CD4-positive, alpha-beta memory T cell (primary cell): ENCODE measurements around the gene ORAI1. TPM values are rescaled to one million over a fixed set of nuclear protein-coding genes. Genes with fewer than 3 reads are reported as not detected.
"Not testable (repeated sequence)": the region's sequence is repeated elsewhere in the genome, so short reads cannot be mapped to it uniquely, and the experiment has no call there.

Experiments
- CTCF ChIA-PET: fragments of 350-600 bp; sonication (Branson Sonifier 250); formaldehyde crosslinking; loops from one replicate; lab custom pipeline; 2021; ENCODE audit warnings: inconsistent platforms; ENCODE audit not compliant: partially characterized antibody; lab: Charles Lee
- POLR2A ChIA-PET: fragments of 350-600 bp; sonication (Branson Sonifier 250); formaldehyde crosslinking; loops from one replicate; lab custom pipeline; 2021; ENCODE audit not compliant: partially characterized antibody; lab: Charles Lee
- DNase-seq, 5 donors: peaks; one replicate each; pipeline versions ENCODE4 v3.0.0 to v3.0.0-alpha.2; 2020 to 2022; ENCODE audit warnings: mixed read lengths in 1 of 5
- H3K27ac ChIP-seq: one replicate; pipeline ENCODE4 v1.7.0; 2013; ENCODE audit warnings: low read depth, low read length
- H3K27me3 ChIP-seq: 2 replicates; pipeline ENCODE4 v1.7.0; 2013; ENCODE audit warnings: mild to moderate bottlenecking, low read length, moderate library complexity; ENCODE audit not compliant: insufficient read depth
- H3K36me3 ChIP-seq: 2 replicates; pipeline ENCODE4 v1.7.0; 2013; ENCODE audit warnings: mild to moderate bottlenecking, low read length, moderate library complexity; ENCODE audit not compliant: insufficient read depth
- H3K4me1 ChIP-seq: 2 replicates; pipeline ENCODE4 v1.7.0; 2013; ENCODE audit warnings: mild to moderate bottlenecking, low read length, moderate library complexity; ENCODE audit not compliant: insufficient read depth
- H3K4me3 ChIP-seq, 2 donors: one replicate each; pipeline ENCODE4 v1.7.0; 2013; ENCODE audit warnings: low read length in 2 of 2, mild to moderate bottlenecking in 1 of 2
- H3K9me3 ChIP-seq, 2 donors: one replicate each; pipeline ENCODE4 v1.7.0; 2013; ENCODE audit warnings: low read length in 2 of 2, control low read depth in 1 of 2; ENCODE audit not compliant: control insufficient read depth in 1 of 2
- H3K27ac Mint-ChIP-seq, 7 donors: one replicate each; pipeline ENCODE4 v1.8.0; 2020 to 2021; ENCODE audit warnings: mixed read lengths in 7 of 7, mild to moderate bottlenecking in 6 of 7, inconsistent platforms in 3 of 7, moderate library complexity in 3 of 7
- H3K27me3 Mint-ChIP-seq, 2 donors: one replicate each; pipeline ENCODE4 v1.8.0; 2020 to 2021; ENCODE audit warnings: mixed read lengths in 2 of 2
- H3K36me3 Mint-ChIP-seq, 2 donors: one replicate each; pipeline ENCODE4 v1.8.0; 2020 to 2021; ENCODE audit warnings: mixed read lengths in 2 of 2, inconsistent platforms in 1 of 2, mild to moderate bottlenecking in 1 of 2
- H3K4me1 Mint-ChIP-seq, 4 donors: one replicate each; pipeline ENCODE4 v1.8.0; 2020 to 2021; ENCODE audit warnings: mixed read lengths in 4 of 4, mild to moderate bottlenecking in 1 of 4
- H3K4me3 Mint-ChIP-seq, 8 donors: one replicate each; pipeline ENCODE4 v1.8.0; 2020 to 2021; ENCODE audit warnings: mixed read lengths in 8 of 8, mild to moderate bottlenecking in 7 of 8, moderate library complexity in 6 of 8, inconsistent platforms in 3 of 8
- H3K9me3 Mint-ChIP-seq, 8 donors: one replicate each; pipeline ENCODE4 v1.8.0; 2020 to 2021; ENCODE audit warnings: mixed read lengths in 8 of 8, mild to moderate bottlenecking in 5 of 8, inconsistent platforms in 3 of 8, moderate library complexity in 1 of 8
- intact Hi-C: fragments of 100-400 bp; cut with micrococcal nuclease; formaldehyde crosslinking; loops from one replicate; pipeline ENCODE4 v1.15.1; 2023
- polyA plus RNA-seq, 2 donors: library from polyadenylated mRNA; unstranded; fragments of 300-500 nt; fragmentation: Illumina TruSeq; gene quantifications; one replicate each; pipeline ENCODE4 v1.2.3, GENCODE V29; 2021
- total RNA-seq, 2 experiments: library from RNA; stranded (reverse); gene quantifications; one replicate each; pipeline ENCODE4 v1.2.3, GENCODE V29; 2021

The ORAI1 gene
- total and polyA plus RNA-seq, 4 experiments from 2014 or later, result 48.8 to 235 (median 119) TPM

DNA sequence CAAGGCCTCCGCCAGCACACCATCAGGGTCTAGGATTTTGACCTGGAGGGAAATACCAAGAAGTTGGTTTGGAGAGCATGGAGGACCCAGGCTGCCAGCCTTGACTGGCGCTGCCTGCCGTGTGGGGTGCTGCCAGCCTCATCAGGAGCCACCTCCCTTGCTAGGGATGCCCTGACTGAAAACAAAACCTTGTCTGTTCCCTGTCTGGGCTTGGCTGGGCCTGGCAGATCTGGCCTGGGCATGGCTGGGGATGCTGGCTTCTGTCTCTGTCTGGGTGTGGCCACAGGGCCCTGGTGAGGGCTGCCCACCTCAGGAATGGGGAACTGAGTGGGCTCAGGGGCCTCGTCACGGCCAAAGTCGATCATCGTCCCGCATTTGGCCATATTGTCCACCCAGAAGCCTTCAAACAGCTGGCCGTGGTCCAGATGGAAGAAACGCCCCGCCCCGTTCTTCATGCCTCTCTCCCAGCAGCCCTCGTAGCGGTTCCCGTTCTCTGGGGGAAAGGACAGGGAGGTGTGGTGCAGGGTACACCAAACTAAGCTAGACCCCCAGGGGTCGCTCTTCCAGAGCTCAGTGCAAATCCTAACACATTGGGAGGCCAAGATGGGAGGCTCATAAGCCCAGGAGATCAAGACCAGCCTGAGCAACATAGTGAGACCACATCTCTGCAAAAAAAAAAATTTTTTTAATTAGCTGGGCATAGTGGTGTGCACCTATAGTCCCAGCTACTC is 26.6 kb downstream of the ORAI1 start:
- H3K27me3 Mint-ChIP-seq, result no peaks in the 10 kb centered on the region
- H3K4me3 Mint-ChIP-seq, result no peak overlapping the region
- DNase-seq, result no peak
- no peak overlapping the region for H3K4me3 ChIP-seq
- no peaks in the 10 kb centered on the region for H3K9me3 ChIP-seq
- H3K36me3 Mint-ChIP-seq, result peaks cover 9 to 25% of the 10 kb centered on the region in 2 donors
- no peaks in the 10 kb centered on the region for H3K27me3 ChIP-seq
- peaks cover 0 to 2% (median 0%) of the 10 kb centered on the region in 8 donors for H3K9me3 Mint-ChIP-seq
- peaks cover 32% of the 10 kb centered on the region for H3K4me1 ChIP-seq
- no peak overlapping the region for H3K27ac ChIP-seq
- intact Hi-C loops, result no loop called here
- H3K4me1 Mint-ChIP-seq, result peaks cover 32 to 58% (median 36%) of the 10 kb centered on the region in 4 donors
- ChIA-PET CTCF (interaction anchor here (0.6 to 2.1 kb wide), 4 partner anchors 16 to 818 kb away, joined by 3 to 7 read pairs (median 4); partner anchors contain the start of gene MORN3), POLR2A (interaction anchor here (0.6 to 2.3 kb wide), 8 partner anchors 9 to 150 kb away, joined by 3 to 8 read pairs (median 4); no protein-coding TSS in a partner anchor)
- peak overlapping the region in 4 of 7 donors; percentile 19 to 63 (median 28) for H3K27ac Mint-ChIP-seq
- no peaks in the 10 kb centered on the region for H3K36me3 ChIP-seq

DNA sequence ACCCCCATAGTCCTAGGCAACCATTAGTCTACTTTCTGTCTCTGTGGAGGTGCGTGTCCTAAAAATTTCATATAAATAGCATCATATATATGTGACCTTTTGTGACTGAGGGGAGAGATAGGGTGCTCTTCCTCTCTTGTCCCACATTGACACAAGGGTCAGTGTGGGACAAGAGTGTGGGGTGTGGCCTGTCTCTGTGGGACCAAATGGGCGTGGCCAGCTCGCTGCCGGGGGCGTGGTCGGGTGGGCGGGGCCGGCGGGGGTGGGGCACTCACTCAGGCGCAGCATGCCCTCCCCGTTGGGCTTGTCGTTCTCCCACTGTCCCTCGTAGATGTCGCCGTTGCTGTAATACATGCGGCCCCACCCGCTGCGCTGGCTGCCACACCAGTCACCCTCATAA is 27.7 kb downstream of the ORAI1 start:
- ChIA-PET POLR2A (interaction anchor here (0.7 to 2.3 kb wide), 5 partner anchors 10 to 27 kb away, joined by 3 to 5 read pairs (median 4); partner anchors contain the start of gene ORAI1), CTCF (interaction anchor here (1.1 to 2.1 kb wide), 2 partner anchors 15 to 18 kb away, joined by 5 to 7 read pairs; partner anchors contain the start of gene MORN3)
- H3K27ac ChIP-seq, result no peak overlapping the region
- no peaks in the 10 kb centered on the region for H3K27me3 ChIP-seq
- Mint-ChIP-seq H3K27ac (peak overlapping the region; percentile 59 to 89 (median 76)), H3K27me3 (no peaks in the 10 kb centered on the region), H3K4me3 (peak overlapping the region in 2 of 8 donors; percentile 20 to 26), H3K9me3 (peaks cover 0 to 3% (median 0%) of the 10 kb centered on the region in 8 donors), H3K36me3 (peaks cover 9 to 27% of the 10 kb centered on the region in 2 donors), H3K4me1 (peaks cover 37 to 61% (median 41%) of the 10 kb centered on the region in 4 donors)
- DNase-seq, result no peak
- intact Hi-C loops, result no loop called here
- H3K4me1 ChIP-seq, result peaks cover 34% of the 10 kb centered on the region
- no peaks in the 10 kb centered on the region for H3K9me3 ChIP-seq
- no peak overlapping the region for H3K4me3 ChIP-seq
- H3K36me3 ChIP-seq, result no peaks in the 10 kb centered on the region

- Mint-ChIP-seq H3K4me1 (peaks cover 32 to 64% (median 44%) of the 10 kb centered on the region in 4 donors), H3K36me3 (peaks cover 4 to 18% of the 10 kb centered on the region in 2 donors)
- intact Hi-C loops, result no loop called here
These were observed 29.8 kb downstream of the ORAI1 start for GRCh38 chr12:121656122-121656521.

GRCh38 chr12:121657305-121658008 is 31.1 kb downstream of the ORAI1 start:
- Mint-ChIP-seq H3K9me3 (peaks cover 0 to 5% (median 0%) of the 10 kb centered on the region in 8 donors), H3K4me3 (peak overlapping the region; percentile 8 to 94 (median 62)), H3K27ac (peak overlapping the region; percentile 78 to 100 (median 99)), H3K4me1 (peaks cover 41 to 77% (median 55%) of the 10 kb centered on the region in 4 donors), H3K27me3 (no peaks in the 10 kb centered on the region), H3K36me3 (peaks cover 4 to 13% of the 10 kb centered on the region in 2 donors)
- intact Hi-C loops, result loop anchor here (2.0 kb wide), 1 partner anchor 19 kb away; no protein-coding TSS in a partner anchor
- no peaks in the 10 kb centered on the region for H3K9me3 ChIP-seq
- no peak overlapping the region for H3K27ac ChIP-seq
- H3K4me3 ChIP-seq, result no peak overlapping the region
- no peaks in the 10 kb centered on the region for H3K36me3 ChIP-seq
- POLR2A ChIA-PET, result interaction anchor here (1.0 to 7.7 kb wide), 9 partner anchors 9 to 147 kb away, joined by 3 to 122 read pairs (median 7); partner anchors contain the start of genes MORN3 and ORAI1
- peaks cover 56% of the 10 kb centered on the region for H3K4me1 ChIP-seq
- DNase-seq, result no peak
- CTCF ChIA-PET, result interaction anchor here (0.7 to 7.3 kb wide), 6 partner anchors 10 to 155 kb away, joined by 3 to 74 read pairs (median 6); partner anchors contain the start of genes MORN3 and ORAI1
- H3K27me3 ChIP-seq, result no peaks in the 10 kb centered on the region

More at GRCh38 chr12:121656122-121656521, 29.8 kb downstream of the ORAI1 start:
- Mint-ChIP-seq H3K4me3 (no peak overlapping the region), H3K27me3 (no peaks in the 10 kb centered on the region), H3K9me3 (peaks cover 0 to 5% (median 0%) of the 10 kb centered on the region in 8 donors), H3K27ac (peak overlapping the region in 6 of 7 donors; percentile 5 to 93 (median 58))
- Histone ChIP-seq H3K27me3 (no peaks in the 10 kb centered on the region), H3K9me3 (no peaks in the 10 kb centered on the region), H3K4me1 (peaks cover 43% of the 10 kb centered on the region), H3K4me3 (no peak overlapping the region), H3K27ac (no peak overlapping the region), H3K36me3 (no peaks in the 10 kb centered on the region)
- DNase-seq, result no peak
- ChIA-PET POLR2A (interaction anchor here (1.0 to 7.7 kb wide), 4 partner anchors 14 to 120 kb away, joined by 4 to 122 read pairs (median 82); partner anchors contain the start of genes MORN3 and ORAI1), CTCF (interaction anchor here (0.6 to 7.3 kb wide), 4 partner anchors 12 to 157 kb away, joined by 3 to 74 read pairs (median 18); partner anchors contain the start of genes MORN3 and ORAI1)

DNA sequence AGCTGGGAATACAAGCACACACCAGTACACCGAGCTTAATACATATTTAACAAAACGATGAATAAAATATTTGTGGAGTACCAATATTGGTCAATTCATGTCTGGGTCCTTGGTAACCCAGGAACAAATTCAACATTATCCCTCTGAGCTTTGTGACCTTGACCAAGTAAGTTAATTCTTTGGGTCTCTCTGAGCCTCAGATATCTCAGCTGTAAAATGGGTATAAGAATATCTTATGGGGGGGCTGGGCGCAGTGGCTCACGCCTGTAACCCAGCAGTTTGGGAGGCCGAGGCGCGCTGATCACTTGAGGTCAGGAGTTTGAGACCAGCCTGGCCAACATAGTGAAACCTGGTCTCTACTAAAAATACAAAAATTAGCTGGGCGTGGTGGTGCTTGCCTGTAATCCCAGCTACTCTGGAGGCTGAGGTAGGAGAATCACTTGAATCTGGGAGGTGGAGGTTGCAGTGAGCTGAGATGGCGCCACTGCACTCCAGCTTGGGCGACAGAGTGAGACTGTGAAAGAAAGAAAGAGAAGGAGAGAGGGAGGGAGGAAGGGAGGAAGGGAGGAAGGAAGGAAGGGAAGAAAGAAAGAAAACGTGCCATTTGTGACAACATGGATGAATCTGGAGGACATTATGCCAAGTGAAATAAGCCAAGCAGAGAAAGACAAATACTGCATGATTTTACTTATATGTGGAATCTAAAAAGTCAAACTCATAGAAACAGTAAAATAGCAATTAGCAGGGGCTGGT is 35.2 kb downstream of the ORAI1 start:
- H3K27ac ChIP-seq, DNase-seq, H3K4me3 ChIP-seq, intact Hi-C loops, H3K36me3 Mint-ChIP-seq, H3K27me3 ChIP-seq, H3K9me3 Mint-ChIP-seq, H3K9me3 ChIP-seq, H3K36me3 ChIP-seq, H3K27me3 Mint-ChIP-seq: not testable (repeated sequence)
- Mint-ChIP-seq H3K27ac (peak overlapping the region; percentile 61 to 99 (median 93)), H3K4me3 (peak overlapping the region in 6 of 8 donors; percentile 16 to 43 (median 32)), H3K4me1 (peaks cover 46 to 95% (median 73%) of the 10 kb centered on the region in 4 donors)
- CTCF ChIA-PET, result interaction anchor here (1.0 to 7.3 kb wide), 6 partner anchors 8 to 162 kb away, joined by 3 to 74 read pairs (median 12); partner anchors contain the start of genes MORN3 and ORAI1
- POLR2A ChIA-PET, result interaction anchor here (0.6 to 7.7 kb wide), 6 partner anchors 8 to 112 kb away, joined by 3 to 122 read pairs (median 34); partner anchors contain the start of genes KDM2B, MORN3 and ORAI1
- H3K4me1 ChIP-seq, result peaks cover 92% of the 10 kb centered on the region

GRCh38 chr12:121663610-121663929 is 37.2 kb downstream of the ORAI1 start:
- DNase-seq, result no peak
- H3K27ac Mint-ChIP-seq, result peak overlapping the region in 6 of 7 donors; percentile 70 to 99 (median 94)
- H3K4me1 Mint-ChIP-seq, result peaks cover 37 to 91% (median 63%) of the 10 kb centered on the region in 4 donors
- intact Hi-C loops, result no loop called here
- peaks cover 90% of the 10 kb centered on the region for H3K4me1 ChIP-seq
- H3K36me3 Mint-ChIP-seq, result peaks cover 3 to 5% of the 10 kb centered on the region in 2 donors
- H3K4me3 Mint-ChIP-seq, result peak overlapping the region in 4 of 8 donors; percentile 75 to 86 (median 86)
- no peaks in the 10 kb centered on the region for H3K36me3 ChIP-seq
- peaks cover 0 to 5% (median 0%) of the 10 kb centered on the region in 8 donors for H3K9me3 Mint-ChIP-seq
- ChIA-PET CTCF (no interaction called here), POLR2A (interaction anchor here (0.9 to 1.1 kb wide), 3 partner anchors 37 to 112 kb away, joined by 3 to 4 read pairs (median 3); partner anchors contain the start of gene ORAI1)
- no peak overlapping the region for H3K4me3 ChIP-seq
- no peaks in the 10 kb centered on the region for H3K27me3 ChIP-seq
- H3K27me3 Mint-ChIP-seq, result no peaks in the 10 kb centered on the region
- no peak overlapping the region for H3K27ac ChIP-seq
- no peaks in the 10 kb centered on the region for H3K9me3 ChIP-seq
